ENCODE measurements around the gene TMEM248.
"Not testable (repeated sequence)": the region's sequence is repeated elsewhere in the genome, so short reads cannot be mapped to it uniquely, and the experiment has no call there.

Gene TMEM248

DNA sequence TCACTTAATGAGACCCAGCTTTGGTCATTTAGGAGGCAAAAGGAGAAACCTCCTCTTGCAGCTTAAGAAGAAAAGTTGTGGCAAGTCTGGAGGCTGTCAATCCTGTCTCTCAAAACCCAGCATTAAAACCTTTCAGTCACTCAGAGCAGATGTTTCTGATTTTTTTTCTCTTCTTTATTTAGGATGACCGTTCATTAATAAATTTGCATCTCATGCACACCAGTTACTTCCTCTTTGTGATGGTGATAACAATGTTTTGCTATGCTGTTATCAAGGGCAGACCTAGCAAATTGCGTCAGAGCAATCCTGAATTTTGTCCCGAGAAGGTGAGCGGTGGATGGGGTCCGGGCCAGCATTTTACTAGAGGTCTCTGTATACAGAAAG is 32.0 kb downstream of the TMEM248 start:
- no peak for DNase-seq

DNA sequence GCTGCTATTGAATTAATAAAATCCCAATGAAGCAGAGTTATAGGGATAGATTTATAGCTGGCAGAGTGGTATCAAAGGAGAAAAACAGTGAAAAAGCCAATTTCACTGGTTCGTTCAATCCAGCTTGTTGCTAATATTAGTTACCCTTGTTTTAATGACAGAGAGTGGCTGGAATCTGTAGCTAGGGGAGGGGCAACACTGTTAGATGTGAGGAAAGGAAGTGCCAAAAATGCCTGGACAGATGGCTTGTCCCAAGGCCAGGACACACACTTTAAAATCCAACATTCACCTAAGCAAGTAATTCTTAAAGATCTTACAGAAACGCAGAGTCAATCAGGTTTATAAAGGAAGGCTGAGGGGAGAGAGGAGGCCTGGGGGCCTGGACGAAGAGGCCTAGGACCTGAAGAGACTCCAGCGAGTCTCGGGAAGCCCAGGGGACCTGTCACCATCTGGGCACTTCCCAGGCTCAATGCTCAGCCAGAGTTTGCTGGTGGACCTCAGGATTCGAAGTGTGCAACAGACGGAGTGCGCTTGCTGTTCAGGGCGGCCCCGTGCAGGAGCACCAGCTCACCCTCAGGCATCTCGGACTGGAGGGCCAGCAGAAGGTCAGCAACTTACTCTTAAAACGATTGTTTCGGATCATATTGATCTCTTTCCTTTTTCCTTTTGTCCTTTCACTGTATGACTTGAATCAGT is 36.7 kb downstream of the TMEM248 start:
- no peak for DNase-seq

DNA sequence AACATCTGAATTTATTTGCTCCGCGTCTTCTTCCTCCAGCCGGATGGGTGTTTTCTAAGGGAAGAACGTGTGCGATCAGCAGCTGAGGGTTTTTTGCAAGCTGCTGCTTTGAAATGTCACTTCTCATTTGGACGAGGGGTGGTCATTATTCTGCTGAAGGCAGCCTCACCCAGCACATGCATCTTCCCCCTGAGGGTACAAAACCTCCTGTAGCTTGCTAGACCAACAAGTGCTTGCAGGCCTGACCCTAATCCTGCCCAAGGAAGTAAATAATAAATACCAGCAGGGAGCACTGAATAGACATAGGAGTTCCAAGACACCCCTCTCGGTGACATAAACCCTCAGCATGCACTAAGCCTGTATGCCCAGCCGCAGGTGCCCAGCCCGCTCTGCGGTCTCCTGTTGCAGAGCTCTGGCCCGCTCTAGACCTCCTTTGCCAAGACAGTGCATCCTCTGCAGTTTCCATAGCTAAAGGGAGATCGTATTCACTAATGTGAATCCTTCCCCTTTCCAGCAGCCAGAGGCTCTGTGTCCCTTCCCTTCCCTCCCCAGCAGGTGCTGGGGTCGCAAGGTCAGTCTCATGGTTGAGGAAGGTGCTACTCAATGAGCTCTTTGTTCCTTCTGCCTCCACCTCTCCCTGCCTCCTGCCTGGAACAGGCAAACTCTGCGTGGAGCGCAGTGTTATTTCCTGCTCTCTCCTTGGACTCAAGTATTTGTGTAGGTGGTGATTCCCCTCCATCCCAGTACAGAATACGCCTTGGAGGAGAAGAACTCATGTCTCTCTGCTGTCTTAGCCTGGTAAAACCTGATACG is 37.7 kb downstream of the TMEM248 start:
- no peak for DNase-seq

GRCh38 chr7:66960192-66960591 is 39.2 kb downstream of the TMEM248 start:
- DNase-seq, result no peak

DNA sequence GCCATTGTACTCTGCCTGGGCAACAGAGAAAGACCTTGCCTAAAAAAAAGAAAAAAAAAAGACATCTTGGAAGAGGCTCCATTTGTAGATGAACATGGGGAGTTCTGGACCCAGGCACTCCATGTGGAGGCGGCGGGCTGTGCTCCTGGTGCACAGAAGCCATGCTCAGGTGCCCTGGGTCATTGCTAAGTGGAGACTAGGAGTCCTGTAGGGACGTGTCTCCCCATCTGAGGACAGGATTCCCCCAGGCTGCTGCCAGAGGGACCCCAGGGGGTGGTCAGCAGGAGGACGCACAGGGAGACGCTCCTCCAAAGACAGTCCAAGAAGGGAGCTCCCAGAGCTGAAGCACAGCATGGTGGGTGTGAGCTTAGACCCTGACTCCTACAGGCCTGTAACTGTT is 40.1 kb downstream of the TMEM248 start:
- no peak for DNase-seq

DNA sequence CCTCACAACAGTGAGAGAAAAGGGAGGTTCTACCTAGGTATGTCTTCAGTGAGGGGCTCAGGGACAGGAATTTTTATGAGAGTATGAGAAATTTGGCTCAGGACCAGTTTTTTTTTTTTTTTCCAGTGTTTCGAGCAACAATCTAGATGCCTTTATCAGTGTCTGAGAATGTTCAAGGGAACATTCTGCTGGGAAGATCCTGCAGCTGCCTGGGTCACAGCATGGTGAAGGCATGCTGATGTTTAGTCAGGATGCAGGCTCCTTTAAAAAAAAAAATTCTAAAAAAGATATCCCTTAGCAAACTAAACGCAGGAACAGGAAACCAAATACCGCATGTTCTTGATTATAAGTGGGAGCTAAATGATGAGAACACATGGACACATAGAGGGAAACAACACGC is 43.4 kb downstream of the TMEM248 start:
- DNase-seq, result no peak

- no peak for DNase-seq
These were observed 46.0 kb downstream of the TMEM248 start for GRCh38 chr7:66967029-66967428.

GRCh38 chr7:66969001-66969400 is 48.0 kb downstream of the TMEM248 start:
- DNase-seq, result not testable (repeated sequence)

DNA sequence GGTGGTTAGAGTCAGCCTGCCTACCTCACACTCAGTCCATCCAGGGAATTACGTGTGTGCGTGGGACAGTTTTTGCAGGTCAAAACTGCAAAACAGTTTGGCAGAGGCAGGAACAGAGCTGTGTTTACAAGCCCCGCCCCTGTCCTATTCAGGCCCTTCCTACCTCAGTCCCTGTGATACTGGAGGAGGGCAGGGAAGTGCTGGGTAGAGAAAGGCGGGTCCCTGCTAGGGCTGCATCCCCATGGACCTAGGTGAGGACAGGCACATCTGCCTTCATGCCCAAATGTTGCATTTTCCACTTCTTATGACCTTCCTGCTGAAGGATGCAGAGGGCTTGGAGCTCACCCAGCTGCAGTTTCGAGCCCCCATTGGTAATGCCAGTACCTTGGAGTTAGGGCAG is 49.3 kb downstream of the TMEM248 start:
- no peak for DNase-seq

DNA sequence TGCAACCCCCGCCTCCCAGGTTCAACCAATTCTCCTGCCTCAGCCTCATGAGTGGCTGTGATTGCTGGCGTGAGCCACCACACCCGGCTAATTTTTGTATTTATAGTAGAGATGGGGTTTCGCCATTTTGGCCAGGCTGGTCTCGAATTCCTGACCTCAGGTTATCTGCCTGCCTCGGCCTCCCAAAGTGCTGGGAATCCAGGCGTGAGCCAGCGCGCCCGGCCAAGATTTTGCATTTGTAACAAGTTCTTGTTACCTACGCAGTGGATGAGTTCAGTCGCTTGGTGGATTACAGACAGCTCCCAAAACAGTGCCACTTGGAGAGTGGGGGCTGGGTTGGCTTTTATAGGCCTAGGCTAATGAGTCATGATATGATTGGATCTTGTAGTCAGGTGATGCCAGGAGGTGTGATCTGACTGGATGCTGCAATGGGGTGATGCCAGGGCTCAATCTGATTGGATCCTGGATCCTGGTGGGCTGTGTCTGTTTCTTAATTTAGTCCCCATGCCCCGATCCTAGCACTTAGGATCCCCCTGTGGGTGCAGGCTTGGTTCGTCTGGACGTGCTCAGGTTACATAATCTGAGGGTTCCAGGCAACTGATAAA is 54.1 kb downstream of the TMEM248 start:
- DNase-seq, result no peak

DNA sequence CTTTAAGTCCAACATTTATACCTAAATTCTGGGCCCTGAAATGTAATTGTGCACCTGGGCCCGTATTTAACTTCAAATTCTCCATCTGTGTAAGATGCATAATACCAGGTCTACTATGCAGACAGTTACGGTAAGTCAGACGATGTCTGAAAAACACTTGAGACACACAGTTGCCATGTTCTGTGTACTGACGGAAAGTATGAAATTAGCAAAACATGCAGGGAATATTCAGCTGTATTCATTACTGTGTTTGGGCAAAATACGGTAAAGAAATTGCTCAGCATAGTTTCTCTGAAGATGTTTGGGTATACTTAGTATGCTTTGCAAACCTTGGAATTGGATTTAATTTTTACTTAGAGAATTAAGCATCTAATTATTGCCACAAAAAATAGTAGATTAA is 57.3 kb downstream of the TMEM248 start:
- not testable (repeated sequence) for DNase-seq

DNA sequence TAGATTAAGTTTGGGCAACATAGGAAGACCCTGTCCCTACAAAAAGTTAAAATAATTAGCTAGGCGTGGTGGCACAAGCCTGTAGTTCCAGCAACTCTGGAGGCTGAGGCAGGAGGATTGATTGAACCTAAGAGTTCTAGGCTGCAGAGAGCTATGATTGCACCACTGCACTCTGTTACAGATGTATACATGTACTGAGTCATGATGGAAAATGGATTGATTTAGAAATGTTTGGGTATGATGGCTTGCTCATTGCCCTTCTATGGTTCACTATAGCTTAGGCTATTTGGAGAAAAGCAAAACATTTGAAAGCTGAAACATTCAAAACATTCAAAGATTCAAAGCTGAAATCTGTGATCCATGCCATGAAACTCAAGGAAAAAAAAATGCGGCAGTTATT is 58.0 kb downstream of the TMEM248 start:
- DNase-seq, result not testable (repeated sequence)

DNA sequence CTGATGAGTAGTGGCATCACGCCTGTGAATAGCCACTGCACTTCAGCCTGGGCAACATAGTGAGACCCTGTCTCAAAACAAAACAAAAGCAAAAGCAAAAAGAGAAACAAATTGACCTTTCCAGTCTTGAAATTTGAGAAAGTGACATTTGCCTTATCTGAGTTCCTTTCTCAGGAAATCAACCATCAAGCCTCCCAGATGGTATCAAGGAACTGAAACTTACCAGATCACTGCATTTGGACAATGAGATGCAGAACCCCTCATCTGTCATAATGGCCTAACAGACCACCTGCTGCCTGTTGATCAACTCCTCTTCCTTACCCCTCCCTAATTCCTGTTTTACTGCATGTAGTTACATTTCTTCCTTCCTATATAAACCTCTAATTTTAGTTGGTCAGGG is 59.3 kb downstream of the TMEM248 start:
- DNase-seq, result not testable (repeated sequence)

GRCh38 chr7:66989552-66989951 is 68.5 kb downstream of the TMEM248 start:
- not testable (repeated sequence) for DNase-seq

DNA sequence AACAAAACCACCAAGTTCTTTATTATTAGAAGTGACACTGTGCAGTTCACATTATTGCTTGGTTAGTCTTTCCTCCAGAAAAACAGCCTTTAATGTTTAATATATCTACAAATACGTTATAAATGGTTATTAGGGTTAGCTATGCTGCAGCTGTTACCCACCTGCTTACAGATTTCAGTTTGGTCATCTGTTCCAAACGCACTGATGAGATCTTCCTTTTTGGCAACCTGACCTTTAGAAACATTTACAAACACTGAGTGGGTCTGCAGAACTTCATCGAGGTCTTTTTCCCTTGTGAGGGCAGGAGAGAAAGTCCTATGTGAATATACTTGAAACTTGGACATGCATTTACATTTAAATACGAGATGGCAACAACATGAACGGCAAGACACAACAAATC is 73.0 kb downstream of the TMEM248 start:
- DNase-seq, result not testable (repeated sequence)

GRCh38 chr7:66994691-66995049 is 73.6 kb downstream of the TMEM248 start:
- DNase-seq, result not testable (repeated sequence)

DNA sequence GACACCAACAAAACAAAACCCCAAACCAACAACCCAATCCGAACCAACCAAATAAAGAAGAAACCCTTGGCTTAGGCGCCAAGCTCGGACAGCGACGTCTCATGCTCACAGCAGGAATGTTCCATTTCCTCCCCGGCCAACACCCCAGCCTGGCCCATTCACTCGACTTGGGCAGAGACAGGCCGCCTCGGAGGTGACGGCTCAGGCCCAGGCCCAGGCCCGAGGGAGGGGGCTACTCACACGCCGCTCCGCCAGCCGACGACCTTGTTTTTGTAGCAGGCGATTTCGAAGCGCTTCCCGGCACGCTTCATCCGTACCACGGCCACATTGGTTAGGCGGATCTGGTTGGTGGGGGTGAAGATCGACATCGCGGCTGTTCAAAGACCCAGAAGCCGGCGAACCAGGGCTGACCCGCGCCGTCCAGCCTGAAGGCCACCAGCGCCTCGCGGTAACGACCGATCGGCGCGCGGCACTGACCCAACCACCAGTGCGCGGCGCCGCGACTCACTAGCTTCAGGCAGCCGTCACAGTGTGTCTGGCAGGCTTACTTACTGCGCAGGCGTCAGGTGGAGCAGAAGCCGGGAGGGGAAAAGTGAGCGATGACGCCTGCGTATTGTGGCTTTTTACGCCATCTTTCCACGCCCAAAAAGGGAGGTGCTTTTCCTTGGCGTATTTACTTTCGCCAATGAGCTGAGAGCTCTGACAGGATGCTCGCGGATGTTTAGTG is 74.2 kb downstream of the TMEM248 start, which contains the start of gene SBDS:
SBDS (minus strand) TSS at position 537 of the 727 bp plus-strand sequence; CDS start at position 368, 169 bp downstream.
- DNase-seq, result peak; percentile 97

- peak; percentile 95 for DNase-seq
These were observed 75.6 kb downstream of the TMEM248 start, which contains the start of gene TYW1 for GRCh38 chr7:66996444-66997191. Gene TYW1 (plus strand): TSS chr7:66996833. CDS start chr7:66996979, 146 bp downstream.

DNA sequence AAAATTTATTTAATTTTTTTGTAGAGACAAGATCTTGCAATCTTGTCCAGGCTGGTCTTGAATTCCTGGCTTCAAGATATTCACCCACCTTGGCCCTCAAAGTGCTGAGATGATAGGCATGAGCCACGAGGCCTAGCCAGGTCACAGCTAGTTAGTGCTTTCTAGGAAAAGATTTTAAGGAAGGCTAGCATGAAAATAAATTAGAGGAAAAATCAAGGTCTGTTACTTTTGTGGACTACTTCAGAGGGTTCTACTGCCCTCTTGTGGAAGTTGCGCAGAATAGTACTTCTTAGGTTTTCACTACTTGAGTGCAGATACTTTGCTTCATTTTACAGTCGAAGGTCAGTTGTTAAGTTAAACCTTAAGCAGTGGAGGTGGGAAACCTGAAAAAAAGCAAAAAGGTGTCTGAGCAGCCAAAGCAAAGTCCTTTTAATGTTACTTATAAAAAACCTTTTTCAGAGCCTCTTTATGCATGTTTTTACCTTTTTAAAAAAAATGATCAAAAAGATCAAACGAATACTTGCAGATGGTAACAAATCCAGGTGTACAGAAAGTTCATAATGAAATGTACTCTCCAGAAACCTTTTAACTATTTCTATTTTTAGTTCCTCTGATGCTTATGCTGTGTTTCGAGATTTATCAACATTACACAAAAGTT is 79.7 kb downstream of the TMEM248 start:
- DNase-seq, result not testable (repeated sequence)

- not testable (repeated sequence) for DNase-seq
These were observed 83.1 kb downstream of the TMEM248 start for GRCh38 chr7:67004145-67004544.

GRCh38 chr7:67006965-67007364 is 85.9 kb downstream of the TMEM248 start:
- DNase-seq, result no peak
